Activated CD4-positive, alpha-beta T cell treated with anti-CD3 and anti-CD28 coated beads, Interleukin-2, Interleukin-6, amounts not matched to agents 100 ng/mL and 50 ng/mL, durations not matched to agents 16 hours and 8 hours (primary cell): ENCODE results near the gene ABR.
"Not testable (repeated sequence)": the region's sequence is repeated elsewhere in the genome, so short reads cannot be mapped to it uniquely, and the experiment has no call there.

Experiments
- DNase-seq: peaks from one replicate; pipeline ENCODE4 v3.0.0-alpha.2; 2020

Gene ABR

DNA sequence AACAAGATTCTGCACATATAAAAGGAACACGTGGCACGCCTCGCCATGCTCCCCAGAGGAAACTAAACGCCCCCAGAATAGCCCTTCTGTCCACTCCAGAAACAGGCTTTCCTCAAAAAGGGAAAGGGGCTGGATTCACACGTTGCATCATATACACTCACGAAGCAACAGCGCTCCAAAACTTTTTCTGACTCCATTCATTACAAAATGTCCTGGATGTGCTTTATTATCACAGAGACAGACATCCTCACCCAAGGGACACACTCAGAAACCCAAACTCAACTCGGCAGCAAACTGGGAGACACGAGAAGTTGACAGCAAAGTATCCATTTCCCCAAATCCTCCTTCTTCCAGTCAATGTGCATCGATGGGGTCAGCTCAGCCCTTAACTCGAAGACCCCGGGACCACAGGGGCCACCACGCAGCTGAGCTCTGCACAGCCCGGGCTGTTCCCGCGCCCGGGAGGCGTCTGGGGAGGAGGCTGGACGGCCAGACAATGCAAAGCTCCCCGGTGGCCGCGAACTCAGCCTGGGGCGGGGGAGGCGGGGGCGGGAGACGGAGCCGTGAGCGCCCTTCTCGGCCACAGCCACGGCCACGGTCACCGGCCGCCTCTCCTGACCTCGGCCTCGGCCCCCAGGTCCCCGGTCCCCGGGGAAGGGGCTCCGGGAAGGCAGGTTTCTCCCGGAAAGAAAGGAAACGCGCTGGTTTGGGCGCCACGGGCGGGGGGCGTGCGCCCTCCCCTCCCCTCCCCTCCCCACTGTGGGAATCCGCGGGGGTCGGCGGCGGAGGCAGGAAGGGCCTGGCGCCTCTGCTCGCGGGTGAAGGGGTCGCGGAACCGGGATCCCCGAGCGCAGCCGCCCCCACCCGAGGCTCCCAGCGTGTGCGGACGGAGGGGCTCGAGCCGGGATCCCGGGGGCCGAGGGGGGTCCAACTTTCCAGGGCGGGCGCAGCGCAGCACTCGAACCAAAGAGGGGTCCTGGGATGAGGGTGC is 201.4 kb downstream of the ABR start:
- DNase-seq, result no peak

DNA sequence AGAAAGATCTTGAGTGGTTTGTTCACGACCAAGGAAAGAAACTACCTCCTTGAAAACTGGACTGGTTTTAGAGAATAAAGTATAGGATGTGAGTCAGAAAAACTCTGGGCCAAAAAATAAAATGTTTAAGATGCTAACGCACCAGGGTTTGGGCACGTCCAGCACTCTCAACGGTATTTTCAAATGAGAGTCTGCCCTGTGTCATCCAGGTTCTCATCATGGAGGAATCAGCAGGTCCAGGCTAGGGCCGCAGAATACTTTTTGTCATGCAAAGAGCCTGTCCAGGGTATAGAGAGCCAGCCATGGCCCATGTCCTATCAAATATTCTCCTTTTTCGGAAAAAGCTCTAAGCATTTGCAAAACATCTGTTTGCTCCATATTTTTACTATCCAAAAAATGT is 202.6 kb downstream of the ABR start:
- DNase-seq, result no peak

DNA sequence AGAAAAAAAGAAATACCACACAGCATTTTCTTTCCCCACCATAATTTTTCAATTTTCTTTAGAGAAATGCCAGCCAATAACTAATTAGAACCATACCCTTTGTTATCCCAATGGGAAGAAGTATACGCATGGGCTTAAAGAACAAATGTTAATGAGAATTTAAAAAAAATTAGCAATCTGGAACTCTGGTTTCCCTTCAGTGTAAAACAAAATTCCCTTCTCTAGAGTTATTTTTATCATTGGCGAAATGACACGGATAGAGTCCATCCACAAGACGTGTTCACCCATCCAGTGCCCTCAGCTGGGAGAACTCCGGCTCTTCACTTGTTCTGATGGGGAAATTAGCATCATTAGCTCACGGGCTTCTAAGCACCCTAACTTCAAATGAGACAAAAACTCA is 203.5 kb downstream of the ABR start:
- DNase-seq, result no peak

DNA sequence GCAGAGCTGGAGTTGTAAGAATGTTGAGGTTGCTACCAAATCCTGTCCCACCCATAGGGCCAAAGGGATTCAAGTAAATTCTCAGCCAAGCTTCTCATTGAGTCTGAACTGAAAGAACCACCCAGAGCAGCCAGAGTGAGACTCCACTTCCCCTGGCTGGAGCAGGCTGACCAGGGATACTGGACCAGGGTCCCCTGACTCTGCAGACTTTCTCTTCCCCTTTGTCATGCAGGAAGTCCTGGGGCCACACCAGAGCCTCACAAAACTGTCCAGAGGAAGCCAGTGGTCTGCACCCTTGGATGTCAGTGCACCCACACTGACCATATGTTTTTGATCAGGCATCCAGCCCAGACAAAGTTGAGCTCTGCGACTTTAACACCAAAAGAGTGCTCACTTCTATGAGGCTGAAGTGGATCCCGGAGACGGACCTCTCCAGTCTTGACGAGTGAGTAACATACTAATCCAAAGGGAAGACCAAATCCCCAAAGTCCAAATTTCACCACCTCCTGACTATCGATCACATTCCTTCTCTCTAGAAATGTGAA is 204.3 kb downstream of the ABR start:
- DNase-seq, result no peak

DNA sequence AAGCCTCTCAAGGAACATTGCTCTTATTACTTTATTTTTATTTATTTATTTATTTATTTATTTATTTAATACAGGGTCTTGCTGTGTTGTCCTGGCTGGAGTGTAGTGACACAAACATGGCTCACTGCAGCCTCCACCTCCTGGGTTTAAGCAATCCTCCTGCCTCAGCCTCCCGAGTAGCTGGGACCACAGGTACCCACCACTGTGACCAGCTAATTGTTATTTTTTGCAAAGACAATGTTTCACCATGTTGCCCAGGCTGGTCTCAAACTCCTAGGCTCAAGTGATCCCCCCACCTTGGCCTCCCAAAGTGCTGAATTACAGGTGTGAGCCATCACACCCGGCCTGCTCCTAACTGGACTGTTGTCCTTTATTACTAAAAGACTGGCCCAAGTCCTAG is 205.0 kb downstream of the ABR start:
- DNase-seq, result not testable (repeated sequence)

DNA sequence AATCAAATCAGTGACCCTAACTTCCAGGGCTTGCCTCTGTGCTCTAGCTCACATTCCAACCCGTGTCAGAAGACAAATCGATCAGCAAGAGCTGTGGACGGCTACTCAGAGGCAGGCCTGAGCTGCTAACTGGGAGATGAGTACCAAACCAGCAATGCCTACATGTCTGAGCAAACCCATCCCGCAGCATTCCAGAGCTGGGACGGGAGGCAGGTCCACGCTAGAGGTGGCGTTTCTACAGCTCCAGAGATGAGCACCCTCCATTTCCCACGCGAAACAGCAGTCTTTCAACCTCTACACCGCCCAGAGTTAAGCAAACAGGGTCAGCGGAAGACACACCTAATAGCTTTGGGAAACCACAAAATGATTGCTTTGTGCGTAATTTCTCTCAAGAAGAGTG is 206.7 kb downstream of the ABR start:
- no peak for DNase-seq

DNA sequence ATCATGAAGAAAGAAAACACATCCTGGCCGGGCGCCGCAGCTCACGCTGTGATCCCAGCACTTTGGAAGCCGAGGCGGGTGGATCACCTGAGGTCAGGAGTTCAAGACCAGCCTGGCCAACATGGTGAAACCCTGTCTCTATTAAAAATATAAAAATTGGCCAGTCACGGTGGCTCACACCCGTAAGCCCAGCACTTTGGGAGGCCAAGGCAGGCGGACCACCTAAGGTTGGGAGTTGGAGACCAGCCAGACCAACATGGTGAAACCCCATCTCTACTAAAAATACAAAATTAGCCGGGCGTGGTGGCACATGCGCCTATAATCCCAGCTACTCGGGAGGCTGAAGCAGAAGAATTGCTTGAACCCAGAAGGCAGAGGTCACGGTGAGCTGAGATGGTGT is 207.9 kb downstream of the ABR start:
- not testable (repeated sequence) for DNase-seq

DNA sequence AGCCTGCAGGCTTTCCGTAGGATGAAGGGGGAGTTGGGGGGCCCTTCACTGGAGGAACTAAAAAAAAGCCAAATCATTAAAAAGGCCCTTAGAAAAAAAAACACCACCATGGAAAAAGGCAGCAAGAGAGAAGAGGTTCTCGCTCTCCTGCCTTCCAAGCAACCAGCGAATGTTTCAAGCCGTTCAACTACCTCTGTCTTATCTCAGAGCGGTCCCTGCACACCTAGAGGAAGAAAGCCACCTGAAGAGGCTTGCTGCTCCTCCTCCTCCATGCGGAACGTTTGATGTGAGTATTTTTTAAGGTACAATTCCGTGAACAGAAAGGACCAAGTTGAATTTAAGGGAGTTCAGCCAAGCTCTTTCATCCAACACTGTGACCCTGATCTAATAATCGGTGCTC is 209.4 kb downstream of the ABR start:
- no peak for DNase-seq

DNA sequence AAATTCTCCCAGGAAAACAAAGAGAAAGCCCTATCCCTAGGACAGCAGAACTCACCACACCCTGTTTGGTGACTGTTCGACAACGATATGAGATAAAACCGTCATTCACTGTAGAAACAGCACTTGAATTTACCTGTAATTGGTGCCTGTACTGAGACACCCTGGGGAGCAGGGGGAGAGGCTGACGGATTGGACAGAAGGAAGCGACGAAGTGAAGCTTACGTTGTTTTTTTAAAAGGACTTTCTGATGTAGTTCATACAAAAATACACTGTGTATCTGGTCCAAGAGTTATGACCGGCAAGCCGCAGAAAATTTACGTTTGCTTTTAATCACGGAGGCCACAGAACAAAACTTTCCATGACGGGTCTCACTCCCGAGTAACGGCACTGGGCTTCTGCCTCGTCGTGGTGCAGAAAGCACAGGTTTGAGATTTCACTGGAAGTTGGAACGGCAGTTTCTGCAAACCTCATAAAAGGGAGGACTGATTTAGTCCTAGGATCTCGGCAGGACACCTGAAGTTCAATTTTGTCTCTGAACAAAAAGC is 209.9 kb downstream of the ABR start:
- DNase-seq, result no peak

DNA sequence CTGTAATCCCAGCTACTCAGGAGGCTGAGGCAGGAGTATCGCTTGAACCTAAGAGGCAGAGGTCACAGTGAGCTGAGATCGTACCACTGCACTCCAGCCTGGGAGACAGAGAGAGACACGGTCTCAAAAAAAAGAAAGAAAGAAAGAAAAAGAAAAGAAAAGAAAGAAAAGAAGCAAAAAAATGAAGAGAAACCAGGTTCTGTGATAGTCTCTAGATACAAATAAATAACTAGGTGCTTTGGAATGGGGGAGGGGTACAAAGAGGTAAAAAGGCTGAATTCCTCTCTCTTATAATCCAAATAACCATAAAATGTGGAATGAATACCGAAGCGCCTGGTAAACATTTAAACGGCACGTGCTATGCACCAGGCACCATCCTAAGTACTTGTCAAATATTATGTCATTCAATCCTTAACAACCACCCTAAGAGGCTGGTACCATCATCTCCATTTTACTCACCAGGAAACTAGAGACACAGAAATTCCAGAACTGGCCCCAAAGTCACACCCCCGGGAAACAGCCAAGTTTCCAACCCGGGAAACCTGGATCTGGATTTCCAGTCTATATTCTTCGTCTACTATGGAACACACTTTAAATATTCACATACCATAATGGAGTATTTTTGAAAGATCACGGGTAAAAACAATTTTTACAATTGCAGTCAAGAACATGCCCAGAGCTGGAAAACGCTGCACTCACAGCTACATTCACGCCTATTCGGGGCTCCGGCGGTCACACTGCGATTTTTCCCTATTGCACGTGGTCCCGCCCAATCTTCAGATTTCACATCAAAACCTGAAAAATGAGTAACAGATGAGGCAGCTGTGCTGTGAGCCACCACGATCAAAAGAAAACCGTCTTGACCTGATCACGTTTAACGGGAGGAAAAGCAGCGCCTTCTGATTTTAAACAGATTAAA is 210.7 kb downstream of the ABR start:
- DNase-seq, result no peak

DNA sequence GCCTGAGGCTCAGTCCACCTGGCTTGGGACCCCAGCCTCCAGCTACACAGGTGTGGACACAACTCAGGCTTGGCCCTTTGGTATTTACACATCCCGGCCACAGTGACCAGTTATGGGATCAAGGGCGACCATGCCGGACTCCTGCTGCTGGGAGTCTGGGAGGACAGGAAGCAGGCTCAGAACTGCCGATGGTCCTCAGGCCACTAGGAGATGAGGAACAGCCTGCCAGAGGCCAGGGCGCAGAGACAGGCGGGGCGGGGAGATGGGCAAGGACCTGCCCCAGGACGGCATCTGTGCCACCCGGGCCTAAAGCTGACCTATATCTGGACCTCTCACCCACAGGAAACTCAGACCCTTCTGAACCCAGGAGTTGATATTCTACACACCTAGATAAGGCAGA is 212.7 kb downstream of the ABR start:
- DNase-seq, result no peak

DNA sequence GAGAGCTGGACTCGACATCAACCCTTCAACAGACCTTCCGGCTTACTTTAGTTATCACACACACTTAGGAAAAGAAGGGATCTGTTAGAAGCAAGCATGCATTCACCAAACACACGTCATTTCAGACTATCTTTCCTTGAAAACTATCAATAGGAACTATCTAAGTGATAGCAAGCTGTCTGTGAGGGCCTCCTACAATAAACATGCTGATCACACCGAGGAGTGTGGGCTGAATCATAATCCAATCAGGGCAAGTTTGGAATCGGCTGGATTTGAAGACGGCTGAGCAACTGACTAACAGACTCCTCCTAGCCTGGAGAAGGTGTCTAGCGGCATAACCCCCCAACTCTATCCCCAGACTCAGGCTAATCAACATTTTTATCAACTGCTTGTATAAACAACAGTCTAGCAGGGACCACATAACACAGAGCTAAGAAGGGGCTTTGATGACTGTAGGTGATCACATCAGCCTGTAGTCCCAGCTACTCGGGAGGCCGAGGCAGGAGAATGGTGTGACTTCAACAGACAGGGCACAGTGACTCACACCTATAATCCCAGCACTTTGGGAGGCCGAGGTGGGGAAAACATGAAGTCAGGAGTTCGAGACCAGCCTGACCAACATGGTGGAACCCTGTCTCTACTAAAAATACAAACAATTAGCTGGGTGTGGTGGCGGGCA is 214.3 kb downstream of the ABR start:
- no peak for DNase-seq

DNA sequence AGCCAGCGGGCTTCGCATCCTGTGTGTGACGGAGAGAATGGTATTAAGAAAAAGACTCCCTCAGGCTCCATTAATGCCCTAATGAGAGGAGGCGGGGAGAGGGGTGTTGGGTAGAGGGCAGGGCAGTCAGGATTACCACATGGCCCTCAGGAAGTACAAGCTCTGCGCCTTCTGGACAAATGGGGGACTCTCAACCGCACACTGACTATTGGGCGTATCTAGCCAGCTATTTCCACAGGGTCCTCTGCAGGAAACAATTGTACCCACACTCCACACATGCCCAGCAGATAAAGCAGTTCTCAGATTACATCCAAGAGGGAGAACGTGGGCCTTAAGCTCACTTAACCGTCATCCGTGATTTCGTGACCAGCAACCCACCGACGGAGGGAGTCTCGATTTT is 214.9 kb downstream of the ABR start:
- DNase-seq, result no peak

DNA sequence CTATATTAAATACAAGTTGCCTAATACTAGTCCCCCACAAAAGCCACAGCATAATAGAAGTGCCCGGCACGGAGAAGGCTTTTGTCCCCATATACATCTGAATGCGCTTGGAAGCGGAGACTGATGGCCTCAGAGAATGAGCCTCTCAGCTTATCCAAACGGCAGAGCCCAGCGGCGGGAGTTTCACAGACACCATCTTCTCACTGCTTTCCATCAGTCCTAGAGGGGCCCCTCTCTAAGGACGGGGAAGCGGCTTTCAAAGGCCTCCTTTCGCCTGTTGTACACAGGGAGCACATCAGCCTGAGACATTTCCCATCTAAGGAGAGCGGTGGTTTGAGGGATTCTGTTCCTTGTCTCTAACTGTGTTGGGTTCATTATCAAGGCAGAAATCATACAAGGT is 217.1 kb downstream of the ABR start:
- DNase-seq, result no peak

DNA sequence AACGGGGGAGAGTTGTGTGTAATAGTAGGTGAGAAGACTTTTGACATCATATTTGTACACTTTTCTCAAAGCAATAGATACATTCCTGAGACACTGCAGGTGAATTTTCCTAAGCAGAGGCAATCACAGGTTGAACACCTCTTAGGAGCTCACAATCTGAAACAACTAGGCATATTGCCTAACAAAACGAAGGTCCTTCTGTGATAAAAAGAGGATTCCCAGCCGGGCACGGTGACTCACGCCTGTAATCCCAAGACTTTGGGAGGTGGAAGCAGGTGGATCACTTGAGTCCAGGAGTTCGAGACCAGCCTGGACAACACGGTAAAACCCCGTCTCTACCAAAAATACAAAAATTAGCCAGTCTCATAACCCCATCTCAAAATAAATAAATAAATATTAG is 217.6 kb downstream of the ABR start:
- no peak for DNase-seq

DNA sequence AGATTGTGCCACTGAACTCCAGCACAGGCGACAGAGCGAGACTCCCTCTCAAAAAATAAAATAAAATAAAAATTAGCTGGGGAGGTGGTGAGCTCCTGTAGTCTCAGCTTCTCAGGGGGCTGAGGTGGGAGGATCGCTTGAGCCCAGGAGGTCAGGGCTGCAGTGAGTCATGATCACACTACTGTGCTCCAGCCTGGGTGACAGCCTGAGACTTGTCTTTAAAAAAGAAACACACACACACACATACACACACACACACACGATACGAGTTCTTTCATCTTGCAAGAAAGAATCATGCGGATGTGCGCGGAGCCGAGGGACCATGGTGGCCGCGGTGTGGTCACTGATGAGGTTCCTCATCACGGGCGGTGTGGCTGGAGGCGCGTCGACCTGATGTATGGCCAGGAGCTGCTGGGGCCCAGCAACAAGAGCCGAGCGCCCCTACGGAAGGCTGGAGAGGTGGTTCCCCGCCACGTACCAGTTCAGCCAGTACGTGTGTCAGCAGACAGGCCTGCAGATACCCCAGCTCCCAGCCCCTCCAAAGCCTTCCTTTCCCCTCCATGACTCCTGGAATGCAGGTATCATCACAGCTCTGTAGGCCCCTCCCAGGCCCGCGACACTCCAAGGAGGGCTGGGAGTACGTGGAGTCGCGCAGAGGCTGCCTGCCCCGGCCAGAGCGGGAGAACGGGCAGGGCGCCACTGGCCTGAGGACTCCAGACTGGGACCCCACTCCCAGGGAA is 220.9 kb downstream of the ABR start:
- no peak for DNase-seq

DNA sequence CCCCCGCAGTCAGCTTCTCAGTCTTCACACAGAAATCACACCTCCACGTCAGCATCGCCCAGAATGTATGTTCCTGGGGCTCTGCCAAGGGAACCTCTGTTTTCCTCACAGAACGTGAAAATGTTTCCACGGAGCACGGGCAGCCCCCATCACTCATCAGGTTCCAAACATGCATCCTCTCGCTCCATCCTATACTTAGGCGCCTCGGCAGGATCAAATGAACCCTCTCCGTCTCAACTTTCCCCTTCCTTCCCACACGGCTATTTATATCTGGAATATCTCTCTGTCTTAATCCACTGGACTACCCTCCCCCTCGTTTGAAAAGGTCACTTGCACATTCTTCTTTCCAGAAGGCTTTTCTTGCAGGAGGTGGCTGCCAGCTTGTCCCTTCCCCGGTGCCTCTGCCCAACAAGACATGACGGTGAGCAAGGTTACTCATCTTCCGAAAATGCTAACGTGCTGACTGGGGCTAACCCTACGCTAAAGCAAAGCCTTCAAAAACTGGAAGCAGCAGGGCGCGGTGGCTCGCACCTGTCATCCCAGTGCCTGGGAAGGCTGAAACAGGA is 221.8 kb downstream of the ABR start:
- no peak for DNase-seq

DNA sequence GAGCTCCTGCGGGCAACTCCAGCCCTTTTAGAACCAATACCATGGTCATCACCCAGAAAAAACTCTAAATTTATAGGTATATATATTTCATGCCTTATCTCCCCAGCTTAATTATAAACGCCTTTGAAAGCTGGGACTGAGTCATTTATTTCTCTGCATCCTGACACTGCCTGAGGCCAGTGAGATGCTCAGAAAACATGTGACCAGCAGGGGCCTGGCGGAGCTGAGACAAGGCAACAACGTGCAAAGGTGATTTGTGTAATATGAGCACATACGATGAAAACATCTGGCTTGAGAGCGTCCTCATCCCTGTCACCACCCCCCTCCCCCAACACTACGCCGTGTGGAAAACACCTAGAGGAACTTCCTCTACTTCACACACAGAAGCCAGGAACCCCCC is 222.9 kb downstream of the ABR start:
- DNase-seq, result no peak

DNA sequence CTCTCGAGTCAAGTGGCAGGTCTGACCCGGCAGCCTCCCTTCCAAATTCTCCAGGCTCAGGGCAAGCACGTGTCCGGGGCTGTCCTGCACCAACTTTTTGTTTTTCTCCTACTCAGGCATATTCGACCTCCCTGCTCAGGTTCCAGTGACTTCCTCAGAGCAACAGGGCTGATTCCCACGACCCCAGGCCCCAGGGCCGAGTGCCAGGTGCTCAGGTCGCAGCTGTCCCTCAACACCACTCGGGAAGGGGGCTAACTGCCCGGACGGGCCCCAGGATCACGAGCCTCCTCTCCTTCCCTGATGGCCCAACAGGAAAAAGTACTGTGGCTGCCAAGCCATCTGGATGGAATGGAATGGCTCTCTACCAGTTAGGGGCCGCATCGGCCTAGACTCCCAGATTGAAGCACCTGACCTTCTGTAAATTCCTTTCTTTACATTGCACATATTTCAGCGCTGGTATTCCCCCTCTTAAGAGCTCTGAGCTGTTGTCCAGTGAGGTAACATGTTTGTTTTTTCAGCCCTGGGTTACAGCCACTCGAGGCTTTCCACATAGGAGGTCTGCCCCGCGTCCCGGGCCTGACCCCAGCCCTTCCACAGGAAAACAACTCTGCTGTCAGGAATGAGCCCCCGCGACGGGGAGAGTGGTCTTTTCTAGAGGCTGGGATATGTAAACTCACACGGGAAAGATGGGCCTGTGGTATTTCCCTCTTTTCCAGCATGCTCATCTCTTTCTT is 225.2 kb downstream of the ABR start:
- no peak for DNase-seq

DNA sequence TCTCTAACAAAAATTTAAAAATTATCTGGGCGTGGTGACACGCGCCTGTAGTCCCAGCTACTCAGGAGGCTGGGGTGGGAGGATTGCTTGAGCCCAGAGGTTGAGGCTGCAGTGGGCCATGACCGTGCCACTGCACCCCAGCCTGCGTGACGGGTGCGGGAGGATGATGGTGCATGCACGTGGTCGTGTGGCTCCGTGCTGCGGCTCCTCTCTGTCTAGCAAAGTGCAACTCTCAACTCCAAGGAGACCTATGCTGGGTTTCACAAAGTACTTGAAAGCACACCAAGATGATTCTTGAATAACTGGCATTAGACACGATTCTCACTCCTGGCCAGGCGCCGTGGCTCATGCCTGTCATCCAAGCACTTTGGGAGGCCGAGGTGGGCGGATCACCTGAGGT is 226.0 kb downstream of the ABR start:
- no peak for DNase-seq
